Activated CD4-positive, alpha-beta T cell treated with anti-CD3 and anti-CD28 coated beads for 36 hours (primary cell): ENCODE data around the gene FIGNL1. TPM values are rescaled to one million over a fixed set of nuclear protein-coding genes. Genes with fewer than 3 reads are reported as not detected.

Experiments used
- ATAC-seq: fragments of 200-7000 bp; cut with Tn5 transposase; one replicate; pipeline ENCODE4 v1.10.0; 2021; ENCODE audit warnings: mild to moderate bottlenecking, moderate library complexity
- CTCF ChIA-PET: fragments of 350-600 bp; sonication (Branson Sonifier 250); formaldehyde crosslinking; loops from one replicate; lab custom pipeline; 2021; ENCODE audit warnings: antibody characterized with exemption; lab: Charles Lee
- POLR2A ChIA-PET: fragments of 350-600 bp; sonication (Branson Sonifier 250); formaldehyde crosslinking; loops from one replicate; lab custom pipeline; 2021; ENCODE audit warnings: antibody characterized with exemption, inconsistent platforms; lab: Charles Lee
- DNase-seq: peaks from one replicate; pipeline ENCODE4 v3.0.0-alpha.2; 2020
- H3K27ac Mint-ChIP-seq: one replicate; pipeline ENCODE4 v1.8.0; 2021; ENCODE audit warnings: mixed read lengths
- H3K27me3 Mint-ChIP-seq: one replicate; pipeline ENCODE4 v1.8.0; 2021; ENCODE audit warnings: mixed read lengths
- H3K36me3 Mint-ChIP-seq: one replicate; pipeline ENCODE4 v1.8.0; 2021; ENCODE audit warnings: low read depth, mixed read lengths
- H3K4me1 Mint-ChIP-seq: one replicate; pipeline ENCODE4 v1.8.0; 2021; ENCODE audit warnings: mixed read lengths
- H3K4me3 Mint-ChIP-seq: one replicate; pipeline ENCODE4 v1.8.0; 2021; ENCODE audit warnings: mild to moderate bottlenecking, moderate library complexity, mixed read lengths
- H3K9me3 Mint-ChIP-seq: one replicate; pipeline ENCODE4 v1.8.0; 2021; ENCODE audit warnings: low read depth, mixed read lengths
- intact Hi-C, 2 experiments: fragments of 100-400 bp; cut with DNase I in 1 of 2; cut with micrococcal nuclease in 1 of 2; formaldehyde crosslinking; loops; one replicate each; pipeline versions ENCODE4 v1.14.2 to v1.15.1; 2022 to 2024; cut with DNase I, micrococcal nuclease
- total RNA-seq, 2 experiments: library from RNA; stranded (reverse); gene quantifications; one replicate each; pipeline ENCODE4 v1.2.3, GENCODE V29; 2021

Gene FIGNL1
- total RNA-seq, 2 experiments from 2014 or later: 46.9 to 49.3 TPM

GRCh38 chr7:50481867-50482266, 31.7 kb upstream of the FIGNL1 start:
- ATAC-seq: no peak
- ChIA-PET POLR2A (no interaction called here), CTCF (interaction anchor here (1.0 to 1.9 kb wide), 2 partner anchors 9 to 14 kb away, joined by 3 to 4 read pairs; no protein-coding TSS in a partner anchor)
- Mint-ChIP-seq H3K36me3 (no peaks in the 10 kb centered on the region), H3K4me1 (no peaks in the 10 kb centered on the region), H3K27ac (no peak overlapping the region), H3K27me3 (no peaks in the 10 kb centered on the region), H3K4me3 (no peak overlapping the region), H3K9me3 (no peaks in the 10 kb centered on the region)
- intact Hi-C loops: no loop called here
- DNase-seq: no peak

- H3K27ac Mint-ChIP-seq: no peak overlapping the region
- H3K9me3 Mint-ChIP-seq: no peaks in the 10 kb centered on the region
- intact Hi-C loops: no loop called here
- ChIA-PET POLR2A (no interaction called here), CTCF (interaction anchor here (1.0 to 1.9 kb wide), 2 partner anchors 11 to 13 kb away, joined by 3 to 4 read pairs; no protein-coding TSS in a partner anchor)
- no peak overlapping the region for H3K4me3 Mint-ChIP-seq
- DNase-seq (no peak), ATAC-seq (no peak)
- peaks cover 2% of the 10 kb centered on the region for H3K27me3 Mint-ChIP-seq
- no peaks in the 10 kb centered on the region for H3K4me1 Mint-ChIP-seq
- H3K36me3 Mint-ChIP-seq: no peaks in the 10 kb centered on the region
Measured at GRCh38 chr7:50480797-50481196, 30.6 kb upstream of the FIGNL1 start.

- ATAC-seq: no peak
- Mint-ChIP-seq H3K27me3 (peaks cover 2% of the 10 kb centered on the region), H3K4me1 (peaks cover under 1% of the 10 kb centered on the region), H3K27ac (no peak overlapping the region), H3K36me3 (no peaks in the 10 kb centered on the region), H3K9me3 (no peaks in the 10 kb centered on the region), H3K4me3 (no peak overlapping the region)
- ChIA-PET POLR2A (no interaction called here), CTCF (interaction anchor here (1.3 kb wide), 1 partner anchor 12 kb away, joined by 3 read pairs; no protein-coding TSS in a partner anchor)
- DNase-seq: no peak
- intact Hi-C loops: no loop called here
Measured at GRCh38 chr7:50479743-50480517, 29.8 kb upstream of the FIGNL1 start.

- intact Hi-C loops: no loop called here
- ChIA-PET CTCF (interaction anchor here (0.6 to 1.8 kb wide), 2 partner anchors 10 to 42 kb away, joined by 4 read pairs; no protein-coding TSS in a partner anchor), POLR2A (no interaction called here)
- ATAC-seq (no peak), DNase-seq (no peak)
- Mint-ChIP-seq H3K27ac (no peak overlapping the region), H3K4me1 (peaks cover 4% of the 10 kb centered on the region), H3K4me3 (no peak overlapping the region), H3K27me3 (peaks cover 2% of the 10 kb centered on the region), H3K36me3 (no peaks in the 10 kb centered on the region), H3K9me3 (no peaks in the 10 kb centered on the region)
Measured at GRCh38 chr7:50477640-50478039, 27.5 kb upstream of the FIGNL1 start.

- POLR2A ChIA-PET: no interaction called here
- no peaks in the 10 kb centered on the region for H3K9me3 Mint-ChIP-seq
- no peaks in the 10 kb centered on the region for H3K36me3 Mint-ChIP-seq
Measured at GRCh38 chr7:50476953-50477625, 26.9 kb upstream of the FIGNL1 start.

GRCh38 chr7:50475340-50475739, 25.2 kb upstream of the FIGNL1 start:
- ChIA-PET POLR2A (no interaction called here), CTCF (interaction anchor here (1.2 kb wide), 1 partner anchor 91 kb away, joined by 3 read pairs; no protein-coding TSS in a partner anchor)
- intact Hi-C loops: no loop called here
- no peaks in the 10 kb centered on the region for H3K9me3 Mint-ChIP-seq
- H3K27me3 Mint-ChIP-seq: peaks cover 2% of the 10 kb centered on the region
- H3K4me3 Mint-ChIP-seq: no peak overlapping the region
- no peak overlapping the region for H3K27ac Mint-ChIP-seq
- DNase-seq (peak; percentile 39), ATAC-seq (peak; percentile 80)
- H3K36me3 Mint-ChIP-seq: no peaks in the 10 kb centered on the region
- H3K4me1 Mint-ChIP-seq: peaks cover 4% of the 10 kb centered on the region

More at GRCh38 chr7:50476953-50477625, 26.9 kb upstream of the FIGNL1 start:
- CTCF ChIA-PET: interaction anchor here (0.5 to 1.8 kb wide), 2 partner anchors 10 to 782 kb away, joined by 3 to 4 read pairs; no protein-coding TSS in a partner anchor
- ATAC-seq (no peak), DNase-seq (no peak)
- intact Hi-C loops: no loop called here
- Mint-ChIP-seq H3K27ac (no peak overlapping the region), H3K27me3 (peaks cover 2% of the 10 kb centered on the region), H3K4me1 (peaks cover 4% of the 10 kb centered on the region), H3K4me3 (no peak overlapping the region)

- no peak for ATAC-seq
- Mint-ChIP-seq H3K9me3 (no peaks in the 10 kb centered on the region), H3K27ac (no peak overlapping the region), H3K36me3 (no peaks in the 10 kb centered on the region), H3K27me3 (peaks cover 2% of the 10 kb centered on the region), H3K4me3 (no peak overlapping the region), H3K4me1 (peaks cover 4% of the 10 kb centered on the region)
- CTCF ChIA-PET: interaction anchor here (0.6 to 1.2 kb wide), 4 partner anchors 36 to 92 kb away, joined by 3 to 4 read pairs (median 3); no protein-coding TSS in a partner anchor
- POLR2A ChIA-PET: no interaction called here
- intact Hi-C loops: no loop called here
- DNase-seq: no peak
Measured at GRCh38 chr7:50474382-50475160, 24.4 kb upstream of the FIGNL1 start.

- Mint-ChIP-seq H3K4me3 (no peak overlapping the region), H3K27me3 (peaks cover 2% of the 10 kb centered on the region), H3K27ac (no peak overlapping the region), H3K4me1 (peaks cover 4% of the 10 kb centered on the region), H3K9me3 (no peaks in the 10 kb centered on the region), H3K36me3 (no peaks in the 10 kb centered on the region)
- POLR2A ChIA-PET: interaction anchor here (0.6 kb wide), 2 partner anchors 11 to 42 kb away, joined by 3 to 5 read pairs; no protein-coding TSS in a partner anchor
- DNase-seq (no peak), ATAC-seq (no peak)
- intact Hi-C loops: no loop called here
- CTCF ChIA-PET: no interaction called here
Measured at GRCh38 chr7:50473531-50473930, 23.4 kb upstream of the FIGNL1 start.

GRCh38 chr7:50472427-50472826, 22.3 kb upstream of the FIGNL1 start:
- ATAC-seq: no peak
- CTCF ChIA-PET: no interaction called here
- H3K9me3 Mint-ChIP-seq: no peaks in the 10 kb centered on the region

GRCh38 chr7:50471970-50472369, 21.8 kb upstream of the FIGNL1 start:
- Mint-ChIP-seq H3K4me3 (no peak overlapping the region), H3K9me3 (no peaks in the 10 kb centered on the region), H3K36me3 (no peaks in the 10 kb centered on the region), H3K27ac (no peak overlapping the region), H3K4me1 (peaks cover 18% of the 10 kb centered on the region), H3K27me3 (peaks cover 5% of the 10 kb centered on the region)
- intact Hi-C loops: no loop called here
- DNase-seq: no peak
- ChIA-PET CTCF (interaction anchor here (1.1 to 1.3 kb wide), 2 partner anchors 15 to 162 kb away, joined by 3 to 5 read pairs; no protein-coding TSS in a partner anchor), POLR2A (no interaction called here)
- ATAC-seq: no peak

More at GRCh38 chr7:50472427-50472826, 22.3 kb upstream of the FIGNL1 start:
- Mint-ChIP-seq H3K27me3 (peaks cover 3% of the 10 kb centered on the region), H3K4me3 (no peak overlapping the region), H3K4me1 (peaks cover 16% of the 10 kb centered on the region), H3K36me3 (no peaks in the 10 kb centered on the region), H3K27ac (no peak overlapping the region)
- intact Hi-C loops: no loop called here
- DNase-seq: no peak
- POLR2A ChIA-PET: no interaction called here
